ENCODE results near the gene BDKRB2. TPM values are rescaled to one million over a fixed set of nuclear protein-coding genes. Genes with fewer than 3 reads are reported as not detected.

Gene BDKRB2
- total RNA-seq, 1 donor, result 105 TPM

DNA sequence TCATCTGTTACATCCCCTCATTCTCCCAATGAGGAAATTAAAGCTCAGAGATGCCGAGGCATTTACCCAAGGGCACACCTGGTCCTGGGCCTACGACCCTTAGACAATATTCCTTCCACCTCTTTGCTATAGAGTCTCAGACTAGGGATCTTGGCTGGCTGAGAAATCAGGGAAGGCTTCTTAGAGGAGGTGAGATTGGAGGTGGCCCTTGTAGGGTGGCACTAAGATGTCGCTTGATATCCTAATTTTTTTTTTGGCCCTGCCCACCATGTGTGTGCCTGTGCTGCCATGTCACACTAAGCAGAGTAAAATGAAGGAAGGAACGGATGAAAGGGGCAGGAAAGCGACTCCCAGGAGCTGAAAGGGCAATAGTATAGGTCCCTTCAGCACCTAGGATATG is 20.6 kb downstream of the BDKRB2 start:
- TF ChIP-seq, protein P1, sequence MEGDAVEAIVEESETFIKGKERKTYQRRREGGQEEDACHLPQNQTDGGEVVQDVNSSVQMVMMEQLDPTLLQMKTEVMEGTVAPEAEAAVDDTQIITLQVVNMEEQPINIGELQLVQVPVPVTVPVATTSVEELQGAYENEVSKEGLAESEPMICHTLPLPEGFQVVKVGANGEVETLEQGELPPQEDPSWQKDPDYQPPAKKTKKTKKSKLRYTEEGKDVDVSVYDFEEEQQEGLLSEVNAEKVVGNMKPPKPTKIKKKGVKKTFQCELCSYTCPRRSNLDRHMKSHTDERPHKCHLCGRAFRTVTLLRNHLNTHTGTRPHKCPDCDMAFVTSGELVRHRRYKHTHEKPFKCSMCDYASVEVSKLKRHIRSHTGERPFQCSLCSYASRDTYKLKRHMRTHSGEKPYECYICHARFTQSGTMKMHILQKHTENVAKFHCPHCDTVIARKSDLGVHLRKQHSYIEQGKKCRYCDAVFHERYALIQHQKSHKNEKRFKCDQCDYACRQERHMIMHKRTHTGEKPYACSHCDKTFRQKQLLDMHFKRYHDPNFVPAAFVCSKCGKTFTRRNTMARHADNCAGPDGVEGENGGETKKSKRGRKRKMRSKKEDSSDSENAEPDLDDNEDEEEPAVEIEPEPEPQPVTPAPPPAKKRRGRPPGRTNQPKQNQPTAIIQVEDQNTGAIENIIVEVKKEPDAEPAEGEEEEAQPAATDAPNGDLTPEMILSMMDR (IDR thresholded peaks at IDR 0.05; ENCODE audit: insufficient read depth, low read depth, low read length), result no peak
- DNase-seq (ENCODE audit: low read depth), result no peak
- no peak overlapping the region for H3K4me3 ChIP-seq (ENCODE audit: low read depth, low read length)

DNA sequence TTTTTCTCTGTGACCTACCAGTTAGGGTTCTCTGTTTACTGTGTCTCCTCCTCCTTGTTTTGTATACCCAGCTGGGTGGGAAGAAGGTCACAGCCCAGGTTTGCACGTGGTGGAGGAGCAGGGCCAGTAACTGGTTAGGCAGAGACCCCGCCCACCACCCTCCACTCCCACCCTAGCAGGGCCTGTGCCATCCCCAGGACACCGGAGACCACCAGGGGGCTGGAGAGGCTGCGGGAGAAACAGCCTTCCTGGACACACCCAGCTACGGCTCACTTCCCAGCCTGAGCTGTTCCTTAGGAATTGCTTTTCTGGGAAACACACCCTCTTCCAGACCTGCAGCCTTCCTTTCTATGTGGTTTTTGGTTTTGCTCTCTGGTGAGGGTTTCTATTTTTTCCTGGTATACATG is 21.1 kb downstream of the BDKRB2 start:
- H3K4me3 ChIP-seq (ENCODE audit: low read depth, low read length), result no peak overlapping the region
- peak; percentile 70 for DNase-seq (ENCODE audit: low read depth)
- TF ChIP-seq, protein P1 (IDR thresholded peaks at IDR 0.05; ENCODE audit: insufficient read depth, low read depth, low read length), result peak; percentile 56

DNA sequence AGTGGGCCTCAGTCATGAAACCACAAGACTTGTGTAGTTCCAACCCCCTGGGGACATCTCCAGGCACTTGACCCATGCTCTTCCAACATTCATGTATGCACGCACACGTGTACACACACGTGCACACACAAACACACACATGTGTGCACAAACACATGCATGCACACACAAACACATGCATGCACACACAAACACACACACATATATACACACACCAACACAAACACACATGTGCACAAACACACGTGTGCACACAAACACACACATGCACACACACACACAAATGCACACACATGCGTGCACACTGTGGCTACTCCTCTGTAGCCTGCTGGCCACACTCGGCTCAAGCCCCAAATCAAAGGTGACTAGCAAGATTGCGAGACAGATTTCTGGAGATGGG is 22.8 kb downstream of the BDKRB2 start:
- DNase-seq (ENCODE audit: low read depth), result no peak
- H3K4me3 ChIP-seq (ENCODE audit: low read depth, low read length), result no peak overlapping the region
- TF ChIP-seq, protein P1 (IDR thresholded peaks at IDR 0.05; ENCODE audit: insufficient read depth, low read depth, low read length), result no peak

DNA sequence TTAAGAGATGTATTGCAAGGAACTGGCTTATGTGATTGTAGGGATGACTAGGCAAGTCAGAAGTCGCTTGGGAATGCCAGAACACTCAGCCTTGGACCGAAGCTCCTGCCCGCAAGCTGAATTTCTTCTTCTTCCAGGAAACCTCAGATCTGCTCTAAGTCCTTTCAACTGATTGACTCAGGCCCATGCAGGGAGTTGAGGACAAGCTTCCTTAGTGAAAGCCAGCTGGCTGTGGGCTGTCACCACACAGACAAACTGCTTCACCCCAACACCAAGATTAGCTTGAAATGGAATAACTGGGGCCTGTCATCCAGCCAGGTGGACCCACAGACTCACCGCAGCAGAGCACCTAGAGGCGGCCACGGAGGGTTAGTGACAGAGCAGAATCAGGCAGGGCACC is 24.7 kb downstream of the BDKRB2 start:
- TF ChIP-seq, protein P1 (IDR thresholded peaks at IDR 0.05; ENCODE audit: insufficient read depth, low read depth, low read length), result no peak
- DNase-seq (ENCODE audit: low read depth), result no peak
- no peak overlapping the region for H3K4me3 ChIP-seq (ENCODE audit: low read depth, low read length)

DNA sequence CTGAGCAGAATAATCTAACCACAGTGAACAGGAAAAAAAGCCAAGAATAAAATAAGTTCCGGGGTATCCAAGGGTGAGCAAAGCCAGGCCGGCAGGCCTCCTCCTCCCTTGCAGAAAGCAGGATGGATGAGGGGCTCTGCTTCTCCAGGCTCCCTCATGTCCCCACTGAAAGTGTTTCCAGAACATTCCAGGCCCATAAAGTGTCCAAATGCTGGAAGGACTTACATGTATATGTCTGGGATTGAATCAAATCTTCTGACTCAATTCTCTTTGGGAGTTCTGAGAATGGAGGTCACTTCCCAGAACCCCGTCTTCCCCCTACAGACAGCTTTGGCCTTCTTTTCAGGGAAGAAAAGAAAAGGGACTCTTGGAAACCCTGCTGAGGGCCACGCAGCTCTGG is 26.4 kb downstream of the BDKRB2 start:
- no peak for DNase-seq (ENCODE audit: low read depth)
- TF ChIP-seq, protein P1 (IDR thresholded peaks at IDR 0.05; ENCODE audit: insufficient read depth, low read depth, low read length), result no peak
- no peak overlapping the region for H3K4me3 ChIP-seq (ENCODE audit: low read depth, low read length)

DNA sequence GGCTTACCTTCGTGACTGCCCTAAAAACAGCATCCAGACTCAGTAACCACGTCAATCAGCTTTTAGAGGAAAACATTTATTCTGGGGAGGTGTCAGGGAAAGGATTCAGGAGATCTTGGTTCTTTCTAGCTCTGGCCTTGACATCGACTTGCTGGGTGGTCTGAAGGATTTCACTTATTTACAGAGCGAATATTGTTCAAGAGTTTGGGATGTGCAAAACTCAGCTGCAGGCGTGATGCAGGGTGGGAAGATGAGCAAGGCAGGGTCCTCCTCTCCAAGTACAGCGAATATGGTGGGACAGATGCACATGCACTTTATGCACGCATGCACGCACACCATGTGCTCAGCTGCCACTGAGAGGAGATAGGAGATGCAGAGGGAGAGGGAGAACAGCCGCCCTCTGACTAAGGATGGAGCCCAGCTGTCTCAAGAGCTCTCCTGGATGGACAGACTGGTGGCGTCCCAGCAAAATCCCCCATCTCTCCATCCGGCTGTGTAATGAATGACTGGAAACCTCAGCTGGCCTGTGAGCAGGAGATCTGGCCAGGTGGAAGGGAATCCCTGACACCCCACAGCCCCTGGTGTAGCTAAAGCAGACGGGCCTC is 27.0 kb downstream of the BDKRB2 start:
- TF ChIP-seq, protein P1 (IDR thresholded peaks at IDR 0.05; ENCODE audit: insufficient read depth, low read depth, low read length), result no peak
- no peak overlapping the region for H3K4me3 ChIP-seq (ENCODE audit: low read depth, low read length)
- DNase-seq (ENCODE audit: low read depth), result no peak

DNA sequence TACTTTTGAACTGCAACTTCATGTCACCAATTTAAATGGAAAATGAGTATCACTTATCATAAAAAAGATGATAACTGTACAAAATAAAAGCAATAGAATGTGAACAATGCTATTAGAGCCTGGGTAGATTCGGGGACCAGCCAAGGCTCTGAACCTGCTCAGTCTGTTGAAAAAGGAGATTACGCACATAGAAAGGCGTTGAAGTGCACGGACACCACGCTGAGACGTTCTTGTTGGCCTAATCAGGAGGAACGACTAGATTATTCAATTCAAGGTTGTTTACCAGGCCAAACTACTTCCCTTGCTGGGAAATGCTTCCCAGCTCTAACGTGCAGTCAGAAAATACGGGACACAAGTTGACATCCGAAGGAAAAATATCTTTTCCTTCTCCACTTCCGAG is 27.9 kb downstream of the BDKRB2 start:
- TF ChIP-seq, protein P1 (IDR thresholded peaks at IDR 0.05; ENCODE audit: insufficient read depth, low read depth, low read length), result no peak
- DNase-seq (ENCODE audit: low read depth), result no peak
- H3K4me3 ChIP-seq (ENCODE audit: low read depth, low read length), result no peak overlapping the region
